ENCODE measurements around the gene SLC26A1. TPM values are rescaled to one million over a fixed set of nuclear protein-coding genes. Genes with fewer than 3 reads are reported as not detected.

SLC26A1 gene
- total RNA-seq, 1 donor: 0.27 TPM

DNA sequence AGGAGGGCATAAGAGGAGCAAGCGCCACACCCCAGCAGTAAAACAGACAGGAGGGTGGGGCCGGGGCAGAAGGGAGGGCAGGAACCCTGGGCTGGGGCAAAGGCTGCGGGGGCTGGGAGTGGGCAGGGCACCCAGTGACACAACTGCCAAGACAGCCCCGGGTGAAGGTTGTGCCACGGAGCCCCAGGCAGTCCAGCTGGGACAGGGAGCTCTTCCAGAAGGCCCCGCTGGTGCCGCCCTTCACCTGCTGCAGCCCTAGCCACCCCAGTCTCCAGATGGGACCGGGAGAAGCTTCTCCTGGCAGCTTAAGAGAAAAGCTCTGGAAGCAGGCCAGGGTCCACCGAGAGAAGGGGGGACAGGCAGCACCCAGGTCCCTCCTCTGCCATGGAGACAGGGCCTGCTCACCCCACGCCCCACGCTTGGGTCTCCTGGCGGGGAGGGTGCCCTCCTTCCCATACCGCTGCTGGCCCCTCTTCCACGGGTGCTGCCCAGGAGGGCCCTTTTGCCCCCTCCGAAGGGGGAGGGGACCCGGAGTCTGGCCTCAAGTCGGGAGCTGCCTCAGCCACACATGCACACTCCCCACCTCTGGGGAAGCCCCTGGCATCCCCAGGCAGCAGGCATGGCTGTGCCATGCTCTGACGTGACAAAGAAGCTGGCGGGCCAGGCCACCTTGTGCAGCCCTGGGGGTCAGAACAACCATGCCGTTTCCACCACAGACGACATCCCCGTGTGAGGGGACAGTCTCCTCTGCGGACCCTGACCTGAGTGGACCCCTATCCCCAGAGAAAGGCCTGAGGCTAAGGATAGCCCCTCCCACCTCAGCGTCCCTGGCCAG lies 21.3 kb downstream of the SLC26A1 start:
- DNase-seq (ENCODE audit: low read depth): no peak
- H3K4me3 ChIP-seq (ENCODE audit: low read depth, low read length): peak overlapping the region; percentile 77
- TF ChIP-seq, protein P1, sequence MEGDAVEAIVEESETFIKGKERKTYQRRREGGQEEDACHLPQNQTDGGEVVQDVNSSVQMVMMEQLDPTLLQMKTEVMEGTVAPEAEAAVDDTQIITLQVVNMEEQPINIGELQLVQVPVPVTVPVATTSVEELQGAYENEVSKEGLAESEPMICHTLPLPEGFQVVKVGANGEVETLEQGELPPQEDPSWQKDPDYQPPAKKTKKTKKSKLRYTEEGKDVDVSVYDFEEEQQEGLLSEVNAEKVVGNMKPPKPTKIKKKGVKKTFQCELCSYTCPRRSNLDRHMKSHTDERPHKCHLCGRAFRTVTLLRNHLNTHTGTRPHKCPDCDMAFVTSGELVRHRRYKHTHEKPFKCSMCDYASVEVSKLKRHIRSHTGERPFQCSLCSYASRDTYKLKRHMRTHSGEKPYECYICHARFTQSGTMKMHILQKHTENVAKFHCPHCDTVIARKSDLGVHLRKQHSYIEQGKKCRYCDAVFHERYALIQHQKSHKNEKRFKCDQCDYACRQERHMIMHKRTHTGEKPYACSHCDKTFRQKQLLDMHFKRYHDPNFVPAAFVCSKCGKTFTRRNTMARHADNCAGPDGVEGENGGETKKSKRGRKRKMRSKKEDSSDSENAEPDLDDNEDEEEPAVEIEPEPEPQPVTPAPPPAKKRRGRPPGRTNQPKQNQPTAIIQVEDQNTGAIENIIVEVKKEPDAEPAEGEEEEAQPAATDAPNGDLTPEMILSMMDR (IDR thresholded peaks at IDR 0.05; ENCODE audit: insufficient read depth, low read length): no peak

DNA sequence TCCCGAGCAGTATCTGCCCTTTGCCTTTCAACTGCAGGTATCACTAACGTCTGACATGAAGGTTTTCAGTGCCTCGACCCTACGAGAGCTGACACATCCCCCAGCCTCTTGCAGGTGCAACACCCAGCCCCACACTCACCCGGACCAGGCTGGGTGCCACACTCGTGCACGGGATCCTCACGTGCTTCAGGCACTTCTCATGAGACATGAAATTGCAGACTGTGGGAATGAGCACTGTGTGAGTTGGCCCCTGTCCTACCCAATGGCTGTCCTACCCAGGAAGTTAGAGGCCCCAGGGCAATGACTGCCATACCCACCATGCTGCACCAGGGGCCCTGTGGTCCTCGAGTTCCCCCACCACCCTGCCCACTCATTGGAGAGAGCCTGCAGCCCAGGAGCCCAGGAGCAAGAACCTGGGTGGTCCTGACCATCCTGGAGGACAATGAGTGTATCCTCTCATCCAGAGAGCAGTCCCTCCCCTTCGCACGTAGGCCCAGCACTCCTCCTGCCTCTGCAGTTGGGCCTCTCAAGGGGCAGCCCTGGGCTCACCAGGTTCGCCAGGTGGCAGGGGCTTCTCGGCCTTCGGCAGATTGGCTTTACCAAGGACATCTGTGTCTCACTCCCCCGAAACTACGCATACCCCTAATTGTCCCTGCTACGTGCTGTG lies 22.2 kb downstream of the SLC26A1 start:
- TF ChIP-seq, protein P1 (IDR thresholded peaks at IDR 0.05; ENCODE audit: insufficient read depth, low read length): no peak
- H3K4me3 ChIP-seq (ENCODE audit: low read depth, low read length): no peak overlapping the region
- no peak for DNase-seq (ENCODE audit: low read depth)

DNA sequence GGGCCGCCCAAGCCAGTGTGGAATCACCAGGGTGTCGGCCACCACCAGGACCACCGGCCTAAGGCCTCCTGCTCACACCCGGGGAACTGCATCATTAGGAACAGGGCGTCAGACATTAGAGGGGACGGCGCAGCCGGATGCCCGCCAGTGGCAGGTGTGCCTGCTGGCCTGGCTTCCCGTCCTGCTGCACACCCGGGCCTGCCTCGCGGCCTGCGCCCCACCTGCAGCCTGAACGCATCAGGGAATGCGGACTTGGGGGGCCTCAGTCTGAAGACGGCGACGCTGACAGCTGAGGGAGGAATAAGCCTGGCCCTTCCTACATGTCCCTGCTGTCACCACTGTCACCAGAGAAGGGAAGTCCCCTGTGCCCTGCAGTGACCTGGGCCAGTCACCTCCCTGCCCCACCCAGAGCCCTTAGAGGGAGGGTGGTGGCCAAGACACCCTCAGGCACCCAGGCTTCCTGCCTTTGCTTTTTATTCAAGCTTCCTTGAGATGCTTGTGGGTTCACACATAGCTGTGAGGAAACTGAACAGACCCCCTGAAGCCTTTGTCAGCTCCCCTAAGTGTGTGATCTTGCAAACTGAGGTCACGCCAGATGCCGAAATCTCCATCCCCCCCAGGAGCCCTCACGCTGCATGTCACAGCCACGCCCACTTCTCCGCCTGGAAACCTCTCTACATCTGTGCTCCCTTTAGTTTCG lies 23.0 kb downstream of the SLC26A1 start:
- no peak overlapping the region for H3K4me3 ChIP-seq (ENCODE audit: low read depth, low read length)
- TF ChIP-seq, protein P1 (IDR thresholded peaks at IDR 0.05; ENCODE audit: insufficient read depth, low read length): no peak
- DNase-seq (ENCODE audit: low read depth): no peak

DNA sequence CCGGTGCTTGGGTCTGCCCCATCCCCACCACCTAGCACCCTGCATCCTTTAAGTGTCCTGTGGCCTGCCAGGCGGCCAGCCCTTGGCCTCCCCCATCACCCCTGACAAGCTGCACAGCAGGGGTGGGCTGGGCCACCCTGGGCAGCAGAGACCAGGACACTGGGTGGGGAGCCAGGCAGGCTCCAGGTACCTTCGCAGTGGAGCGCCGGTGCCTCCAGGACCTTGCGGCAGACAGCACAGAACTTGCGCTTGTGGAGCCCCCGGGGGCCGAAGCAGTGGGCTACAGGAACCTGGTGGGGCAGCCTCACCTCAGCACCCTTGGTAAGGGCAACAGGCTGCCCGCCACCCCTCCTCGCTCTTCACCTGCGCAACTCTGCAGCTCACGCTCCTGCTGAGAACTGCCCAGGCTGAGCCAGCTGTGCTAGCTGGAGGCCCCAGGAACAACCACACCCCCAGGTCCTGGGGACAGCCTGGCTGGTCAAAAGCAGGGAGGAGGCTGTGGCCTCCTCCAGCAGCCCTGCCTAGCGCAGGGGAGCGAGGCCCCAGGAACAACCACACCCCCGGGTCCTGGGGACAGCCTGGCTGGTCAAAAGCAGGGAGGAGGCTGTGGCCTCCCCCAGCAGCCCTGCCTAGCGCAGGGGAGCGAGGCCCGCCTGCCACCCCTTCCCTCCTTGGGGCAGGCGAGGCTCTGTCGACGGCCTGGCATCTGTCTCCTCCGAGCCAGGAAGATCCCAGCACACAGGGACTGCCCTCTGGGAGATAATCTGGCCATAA lies 24.4 kb downstream of the SLC26A1 start:
- no peak for DNase-seq (ENCODE audit: low read depth)

DNA sequence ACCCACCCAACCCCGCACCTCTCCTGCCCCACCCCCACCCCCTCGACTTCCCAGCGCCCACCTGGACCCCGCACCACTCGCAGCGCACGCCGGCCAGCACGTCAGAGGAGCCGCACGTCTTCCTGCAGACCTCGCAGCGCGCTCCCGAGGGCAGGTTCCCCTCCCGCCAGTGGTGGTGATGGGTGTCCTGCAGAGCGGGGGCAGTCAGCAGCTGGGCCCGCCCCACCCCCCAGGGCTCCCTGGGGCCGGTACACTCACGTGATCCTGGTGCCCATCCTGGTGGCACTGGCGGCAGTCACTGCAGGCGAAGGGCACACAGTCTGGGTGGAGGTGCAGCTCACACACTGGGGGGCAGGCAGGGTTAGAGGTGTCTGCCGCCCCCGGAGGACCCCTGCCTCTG lies 25.0 kb downstream of the SLC26A1 start:
- TF ChIP-seq, protein P1 (IDR thresholded peaks at IDR 0.05; ENCODE audit: insufficient read depth, low read length): no peak
- no peak overlapping the region for H3K4me3 ChIP-seq (ENCODE audit: low read depth, low read length)
- no peak for DNase-seq (ENCODE audit: low read depth)

More for the DNA sequence above, 24.4 kb downstream of the SLC26A1 start:
- TF ChIP-seq, protein P1 (IDR thresholded peaks at IDR 0.05; ENCODE audit: insufficient read depth, low read length): no peak
- no peak overlapping the region for H3K4me3 ChIP-seq (ENCODE audit: low read depth, low read length)
